Inflammatory macrophage (primary cell): ENCODE data around the gene TSPAN3.
A peak's percentile ranks its signal among the peaks of the same experiment; 100 is the strongest.

Source experiments
- DNase-seq, 2 donors: peaks; one replicate each; pipeline ENCODE4 v3.0.0-alpha.2; 2020 to 2022

Gene TSPAN3

GRCh38 chr15:77083381-77084160 is 12.7 kb upstream of the TSPAN3 start:
- peak; percentile 70 to 83 for DNase-seq

DNA sequence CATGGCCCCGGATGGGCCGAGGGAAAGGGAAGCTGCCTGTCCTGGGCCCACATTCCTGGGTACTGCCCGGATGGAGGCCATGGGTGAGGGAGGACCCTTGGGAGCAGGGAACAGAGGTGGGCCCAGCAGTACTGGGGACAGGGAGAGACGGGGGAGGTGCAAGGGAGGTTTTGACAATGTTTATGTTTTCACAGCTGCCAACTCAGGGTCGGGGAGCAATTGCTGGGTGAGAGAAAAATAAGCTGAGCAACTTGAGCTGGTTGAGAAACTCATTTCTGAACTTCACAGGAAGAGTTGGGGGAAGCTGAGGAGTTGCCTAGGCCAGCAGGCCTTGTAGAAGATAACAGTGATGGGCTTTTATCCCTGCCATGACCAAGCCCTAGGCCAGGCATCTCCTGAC is 11.1 kb upstream of the TSPAN3 start:
- DNase-seq: no peak

GRCh38 chr15:77076323-77076915 is 5.5 kb upstream of the TSPAN3 start:
- no peak for DNase-seq

GRCh38 chr15:77075528-77075927 is 4.6 kb upstream of the TSPAN3 start:
- no peak for DNase-seq

DNA sequence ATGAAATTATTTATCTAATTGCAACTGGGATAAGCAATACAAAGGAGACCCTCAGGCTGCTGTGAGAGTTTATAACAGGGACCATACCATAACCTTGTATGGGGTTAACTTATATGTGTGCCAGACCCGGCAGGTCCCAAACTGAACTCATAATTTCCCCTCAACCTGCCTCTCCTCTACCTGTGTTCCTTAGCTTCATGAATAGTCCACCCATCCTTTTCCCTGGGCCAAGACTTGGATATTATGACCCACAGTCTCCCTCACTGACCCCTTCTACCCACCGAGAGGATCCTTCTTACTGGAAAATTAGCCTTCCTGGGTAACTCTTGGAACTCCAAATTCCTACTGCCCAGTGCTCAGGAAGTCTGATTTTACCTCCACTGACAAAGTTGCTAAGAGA is 3.4 kb upstream of the TSPAN3 start:
- no peak for DNase-seq

GRCh38 chr15:77071305-77072223 is 655 bp upstream of the TSPAN3 start:
- no peak for DNase-seq

DNA sequence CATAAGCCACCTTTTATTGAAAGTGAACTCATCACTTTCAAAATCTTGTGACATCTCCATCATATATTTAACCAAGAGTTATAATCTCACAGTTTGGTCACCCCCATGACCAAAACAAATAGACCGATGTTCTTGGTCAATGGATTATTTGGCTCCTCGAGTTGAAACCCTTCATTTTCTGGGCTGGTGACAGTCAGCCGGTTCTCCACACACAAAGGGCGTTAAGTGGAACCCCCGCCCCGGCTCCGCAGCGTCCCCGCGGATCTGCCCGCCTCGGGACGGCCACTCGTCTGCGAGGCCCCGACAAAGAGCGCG is 772 bp downstream of the TSPAN3 start:
- no peak for DNase-seq

GRCh38 chr15:77069521-77070121 is 1.3 kb downstream of the TSPAN3 start:
- DNase-seq: no peak

DNA sequence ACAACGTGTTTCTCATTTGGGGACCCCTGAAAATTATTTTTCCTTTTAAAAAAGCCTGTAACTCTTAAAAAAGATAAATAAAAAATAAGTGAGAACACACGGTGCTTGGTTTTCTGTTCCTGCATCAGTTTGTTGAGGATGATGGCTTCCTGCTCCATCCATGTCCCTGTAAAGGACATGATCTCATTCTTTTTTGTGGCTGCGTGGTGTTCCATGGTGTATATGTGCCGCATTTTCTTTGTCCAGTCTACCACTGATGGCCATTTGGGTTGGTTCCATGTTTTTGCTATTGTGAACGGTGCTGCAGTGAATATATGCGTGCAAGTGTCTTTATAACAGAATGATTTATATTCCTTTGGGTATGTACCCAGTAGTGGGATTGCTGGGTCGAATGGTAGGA is 2.3 kb downstream of the TSPAN3 start:
- DNase-seq: no peak

GRCh38 chr15:77067691-77068367 is 3.1 kb downstream of the TSPAN3 start:
- DNase-seq: peak; percentile 31 to 74

DNA sequence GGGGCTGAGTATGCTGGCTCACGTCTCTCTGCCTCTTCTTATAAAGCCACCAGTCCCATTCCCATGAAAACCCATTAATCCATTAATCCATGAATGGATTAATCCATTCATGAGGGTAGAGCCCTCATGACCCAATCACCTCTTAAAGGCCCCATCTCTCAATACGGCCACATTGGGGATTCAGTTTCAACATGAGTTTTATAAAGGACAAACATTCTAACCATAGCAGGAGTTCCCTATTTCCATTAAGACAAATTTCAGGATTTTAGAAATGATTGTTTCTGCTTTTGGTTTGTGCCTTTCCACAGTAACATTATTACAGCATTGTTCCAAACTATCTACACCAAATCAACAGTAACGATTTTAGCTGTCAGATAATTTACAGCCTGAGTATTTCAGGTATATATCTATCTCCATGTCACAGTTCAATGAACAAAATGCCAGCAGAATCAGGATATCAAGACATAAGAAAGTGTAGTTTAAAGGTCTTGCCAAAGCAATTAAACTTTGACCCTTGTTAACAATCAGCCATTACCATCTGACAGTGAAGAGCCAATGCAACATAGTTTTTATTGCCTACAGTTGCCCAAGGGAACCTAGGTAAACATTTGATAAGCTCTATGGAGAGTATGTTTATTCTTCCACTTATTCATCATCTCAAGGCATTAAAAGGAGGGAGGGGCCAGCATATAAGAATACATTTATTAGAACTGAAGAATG is 3.8 kb downstream of the TSPAN3 start:
- peak; percentile 46 to 57 for DNase-seq

DNA sequence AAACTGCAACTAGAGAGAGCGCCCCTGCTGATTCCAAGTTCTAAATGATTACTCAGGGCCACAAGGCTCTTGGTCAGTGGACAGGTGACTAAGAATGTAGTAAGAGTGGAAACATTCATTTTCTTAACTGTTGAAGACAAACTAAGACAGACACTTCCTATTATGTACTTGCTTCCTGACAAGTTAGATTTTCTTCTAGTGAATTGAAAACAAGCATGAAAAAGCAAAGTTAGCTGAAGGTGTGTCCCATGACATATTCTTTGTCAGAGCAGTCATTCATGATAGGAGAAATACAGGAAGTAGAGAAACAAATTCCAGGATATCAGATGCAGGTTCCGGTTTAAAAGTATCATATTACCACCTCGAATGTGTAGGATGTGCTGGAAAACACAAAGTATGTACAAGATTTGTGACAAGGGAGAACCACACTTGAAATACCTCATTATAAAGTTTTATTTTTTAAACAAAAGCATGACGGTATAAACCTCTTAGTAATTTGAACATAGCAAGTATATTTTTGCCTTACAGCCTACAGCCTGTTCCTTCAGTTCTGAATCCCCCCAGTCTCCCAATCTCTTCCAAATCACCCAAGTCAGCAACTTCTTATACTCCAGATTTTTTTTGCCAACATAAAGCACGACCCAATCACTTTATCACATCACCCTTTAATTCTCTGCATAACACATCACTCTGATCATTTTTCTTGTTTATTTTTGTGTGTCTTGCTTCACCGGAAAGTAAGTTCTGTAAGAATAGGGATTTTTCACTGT is 6.2 kb downstream of the TSPAN3 start:
- peak; percentile 80 to 81 for DNase-seq

DNA sequence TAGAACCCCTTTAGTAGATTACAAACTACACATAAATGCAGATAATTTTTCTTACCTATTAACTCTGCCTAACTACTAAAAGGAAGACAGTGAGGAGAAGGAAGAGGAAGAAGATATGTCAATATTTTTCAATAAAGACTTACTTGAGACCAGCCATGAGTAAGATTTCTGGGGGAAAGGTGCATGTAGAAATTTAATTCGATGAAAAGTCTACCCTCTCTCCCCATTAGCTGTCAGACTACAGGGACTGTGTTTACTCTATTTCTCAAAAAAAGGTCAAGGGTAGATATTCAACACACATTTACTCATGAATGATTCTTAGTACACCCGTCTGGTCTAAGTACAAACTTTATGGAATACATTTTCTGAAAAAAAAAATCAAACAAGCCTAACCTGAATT is 6.8 kb downstream of the TSPAN3 start:
- peak in 1 of 2 donors; percentile 12 for DNase-seq

GRCh38 chr15:77063249-77063648 is 7.7 kb downstream of the TSPAN3 start:
- DNase-seq: no peak

DNA sequence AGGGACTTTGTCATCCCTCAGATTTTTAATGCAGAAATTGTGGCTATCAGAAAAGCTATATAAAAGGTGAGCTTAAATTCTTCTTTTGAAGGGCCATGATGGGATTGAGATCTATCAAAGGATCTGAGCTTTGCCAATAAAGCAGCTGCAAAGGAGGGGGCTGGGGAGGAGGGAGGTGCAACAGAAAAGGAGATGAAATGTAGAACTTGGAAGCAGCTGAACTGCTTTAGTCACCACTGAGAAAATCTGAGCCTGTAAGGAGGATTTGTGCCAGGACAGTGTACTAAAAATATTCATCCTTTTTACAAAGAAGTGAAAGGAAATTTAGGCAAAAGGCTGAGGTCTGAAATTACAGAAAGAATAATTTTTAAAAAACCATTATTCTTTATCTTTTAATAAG is 10.4 kb downstream of the TSPAN3 start:
- DNase-seq: peak in 1 of 2 donors; percentile 20

DNA sequence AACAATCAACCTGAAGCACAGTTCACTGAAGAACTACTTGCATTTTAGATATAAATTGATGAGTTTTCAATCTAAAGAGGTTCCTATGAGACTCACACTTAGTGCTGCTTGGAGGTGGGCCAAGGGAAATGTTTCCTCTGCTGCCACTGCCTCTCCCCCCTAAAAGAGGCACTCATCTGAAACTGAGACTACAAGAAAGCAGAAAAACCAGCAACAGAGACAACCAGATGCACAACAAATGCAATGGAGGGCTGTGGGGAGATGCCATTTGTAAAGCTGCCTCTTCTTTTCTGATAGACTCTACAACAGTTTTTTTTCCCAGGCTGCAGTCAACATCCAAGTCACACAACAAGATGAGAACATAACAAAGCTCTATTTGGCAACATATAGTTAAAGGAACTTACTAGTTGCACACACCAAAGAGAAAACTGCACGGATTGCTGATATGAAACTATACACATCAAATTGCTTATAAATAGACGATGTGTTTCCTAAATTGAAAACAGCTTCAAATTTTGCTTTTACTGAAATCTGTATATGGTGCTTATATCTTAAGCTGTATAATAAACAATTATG is 11.0 kb downstream of the TSPAN3 start:
- DNase-seq: peak; percentile 59 to 71

- DNase-seq: no peak
Observed at GRCh38 chr15:77058468-77058867, 12.4 kb downstream of the TSPAN3 start.

DNA sequence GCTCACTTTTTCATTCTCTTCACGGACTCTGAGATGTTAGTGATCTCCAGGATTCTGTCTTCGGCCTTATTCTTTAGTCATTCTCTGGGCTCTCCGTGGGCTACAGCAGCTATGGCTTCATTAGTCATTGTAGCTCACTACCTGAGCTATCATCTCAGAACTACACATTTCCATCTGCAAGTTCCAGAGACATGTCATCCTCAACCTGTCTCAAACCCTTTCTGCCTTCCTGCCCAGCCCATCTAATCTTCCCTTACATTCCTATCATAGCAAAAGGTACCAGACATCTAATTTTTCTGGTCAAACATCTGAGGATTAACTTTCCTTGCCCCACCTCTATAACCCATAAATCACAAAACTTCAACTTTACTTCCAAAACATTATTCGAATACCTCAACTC is 13.2 kb downstream of the TSPAN3 start:
- no peak for DNase-seq

DNA sequence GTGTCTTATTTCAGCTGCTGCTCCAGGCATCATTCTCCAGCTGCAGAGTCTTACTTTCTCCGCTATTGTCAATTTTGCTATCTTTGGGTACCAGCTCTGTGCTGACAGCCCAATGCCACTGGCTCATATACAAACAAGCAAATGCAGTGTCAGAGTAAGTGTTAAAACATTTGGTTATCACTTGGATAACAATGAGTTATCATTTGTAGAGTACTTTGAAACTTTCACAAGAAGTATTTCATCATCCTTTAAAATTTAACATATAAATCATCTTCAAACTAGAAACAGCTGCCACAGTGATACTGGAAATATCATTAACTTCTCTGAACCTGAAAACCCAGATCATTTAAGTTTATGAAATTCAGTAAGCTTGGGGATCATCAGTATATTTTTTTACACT is 13.8 kb downstream of the TSPAN3 start:
- no peak for DNase-seq

DNA sequence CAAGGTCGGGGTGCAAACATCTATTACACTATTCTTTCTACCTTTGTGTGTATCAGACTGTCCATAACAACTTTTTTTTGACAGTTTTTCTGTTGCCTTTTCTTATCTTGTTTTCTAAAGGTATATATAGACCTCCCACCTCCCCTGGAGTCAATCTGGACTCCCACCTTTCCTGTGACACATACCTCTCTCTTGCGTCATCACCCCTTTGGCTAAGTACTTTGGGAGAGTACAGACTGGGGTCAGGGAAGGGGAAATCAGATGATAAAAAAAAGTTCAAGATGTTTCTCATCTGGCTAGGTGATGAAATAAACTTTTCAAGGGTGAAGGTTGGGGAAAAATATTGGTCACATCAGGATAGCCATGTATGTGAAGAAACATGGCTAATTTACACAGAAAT is 17.2 kb downstream of the TSPAN3 start:
- DNase-seq: no peak

GRCh38 chr15:77052556-77052955 is 18.4 kb downstream of the TSPAN3 start:
- no peak for DNase-seq
